Superior temporal gyrus (tissue), 1 donor: Measurements from ENCODE around the gene PBX1.

Experiments
- DNase-seq: peaks from one replicate; pipeline ENCODE4 v3.0.0-alpha.2; 2016; ENCODE audit errors: extremely low spot score

Gene PBX1

GRCh38 chr1:164779376-164779775 is 220.4 kb downstream of the PBX1 start:
- DNase-seq, result no peak

GRCh38 chr1:164780111-164780812 is 221.3 kb downstream of the PBX1 start:
- DNase-seq, result no peak

GRCh38 chr1:164780863-164781262 is 221.9 kb downstream of the PBX1 start:
- no peak for DNase-seq

GRCh38 chr1:164781972-164782371 is 223.0 kb downstream of the PBX1 start:
- DNase-seq, result no peak

GRCh38 chr1:164783778-164784555 is 225.0 kb downstream of the PBX1 start:
- DNase-seq, result no peak

- DNase-seq, result no peak
Observed at GRCh38 chr1:164784960-164785359, 226.0 kb downstream of the PBX1 start.

- DNase-seq, result no peak
Observed at GRCh38 chr1:164785841-164786534, 227.0 kb downstream of the PBX1 start.

- DNase-seq, result peak; percentile 98
Observed at GRCh38 chr1:164786980-164787833, 228.2 kb downstream of the PBX1 start.

- DNase-seq, result no peak
Observed at GRCh38 chr1:164787834-164788231, 228.8 kb downstream of the PBX1 start.

- no peak for DNase-seq
Observed at GRCh38 chr1:164790081-164790480, 231.1 kb downstream of the PBX1 start.

- no peak for DNase-seq
Observed at GRCh38 chr1:164792410-164793004, 233.5 kb downstream of the PBX1 start.

GRCh38 chr1:164794356-164794755 is 235.4 kb downstream of the PBX1 start:
- DNase-seq, result peak; percentile 70

GRCh38 chr1:164796916-164797315 is 237.9 kb downstream of the PBX1 start:
- peak; percentile 16 for DNase-seq

GRCh38 chr1:164801246-164801731 is 242.3 kb downstream of the PBX1 start:
- peak; percentile 62 for DNase-seq

- DNase-seq, result no peak
Observed at GRCh38 chr1:164801791-164802502, 243.0 kb downstream of the PBX1 start.

GRCh38 chr1:164802529-164803282 is 243.7 kb downstream of the PBX1 start:
- DNase-seq, result no peak

GRCh38 chr1:164803366-164803765 is 244.4 kb downstream of the PBX1 start:
- DNase-seq, result no peak

- DNase-seq, result no peak
Observed at GRCh38 chr1:164804366-164804765, 245.4 kb downstream of the PBX1 start.

GRCh38 chr1:164805399-164805798 is 246.4 kb downstream of the PBX1 start:
- no peak for DNase-seq

GRCh38 chr1:164806531-164806930 is 247.5 kb downstream of the PBX1 start:
- DNase-seq, result no peak
